Endothelial cell of umbilical vein (primary cell): ENCODE measurements around the gene NOTCH2NLA. TPM values are rescaled to one million over a fixed set of nuclear protein-coding genes. Genes with fewer than 3 reads are reported as not detected.
"Not testable (repeated sequence)": the region's sequence is repeated elsewhere in the genome, so short reads cannot be mapped to it uniquely, and the experiment has no call there.

Experiments used
- BruUV-seq: library from RNA; stranded (reverse); fragments of 400-500 nt; replicated peaks from 2 replicates; lab custom pipeline; 2021; lab: Mats Ljungman, UMichigan
- CTCF ChIA-PET: fragments of 300-600, 350-600 bp; sonication (Branson Sonifier 250); formaldehyde crosslinking; loops from one replicate; lab custom pipeline; 2021; ENCODE audit warnings: antibody characterized with exemption, inconsistent platforms; lab: Charles Lee
- POLR2A ChIA-PET: fragments of 300-600, 350-600 bp; sonication (Branson Sonifier 250); formaldehyde crosslinking; loops from one replicate; lab custom pipeline; 2021; ENCODE audit warnings: antibody characterized with exemption, inconsistent platforms; lab: Charles Lee
- DNase-seq: peaks from one replicate; pipeline ENCODE4 v3.0.0-alpha.2; 2011; ENCODE audit warnings: low read depth, low spot score
- FAIRE-seq: peaks from 2 replicates; lab custom pipeline; 2011; peaks lifted over from hg19 to GRCh38; lab: Jason Lieb, UNC
- H2AFZ ChIP-seq: 2 replicates; pipeline ENCODE4 v1.6.0; 2012; ENCODE audit warnings: low read depth, low read length, control low read depth, inconsistent platforms
- H3K27ac ChIP-seq: 2 replicates; pipeline ENCODE4 v1.5.1; 2011; ENCODE audit warnings: low read depth, mild to moderate bottlenecking, control low read depth, low read length, moderate library complexity; ENCODE audit not compliant: insufficient read depth
- H3K27me3 ChIP-seq, 2 experiments: 2 replicates each; pipeline versions ENCODE4 v1.6.0 to v1.6.1; 2011; ENCODE audit warnings: low read length in 2 of 2, mixed read lengths in 1 of 2; ENCODE audit not compliant: control insufficient read depth in 2 of 2, insufficient read depth in 2 of 2
- H3K36me3 ChIP-seq, 2 experiments: 2 replicates in 1 of 2; 3 replicates in 1 of 2; pipeline ENCODE4 v1.5.1; 2011; ENCODE audit warnings: low read length in 2 of 2, mild to moderate bottlenecking in 1 of 2, moderate library complexity in 1 of 2; ENCODE audit not compliant: control insufficient read depth in 2 of 2, insufficient read depth in 2 of 2; ENCODE audit errors: extremely low read depth in 1 of 2
- H3K4me1 ChIP-seq: 3 replicates; pipeline ENCODE4 v1.5.1; 2011; ENCODE audit warnings: mild to moderate bottlenecking, low read length; ENCODE audit not compliant: control insufficient read depth, insufficient read depth; ENCODE audit errors: extremely low read depth
- H3K4me2 ChIP-seq: 2 replicates; pipeline ENCODE4 v1.6.1; 2011; ENCODE audit warnings: low read length, control low read depth, mixed read lengths; ENCODE audit not compliant: insufficient read depth
- H3K4me3 ChIP-seq, 3 experiments: fragments of 200-600 bp in 1 of 3; sonication (generic), shearing (Covaris generic) in 1 of 3; replicated peaks in 1 of 3; 2 replicates each; pipeline ENCODE4 v1.5.1; 2011 to 2016; ENCODE audit warnings: control low read depth in 3 of 3, low read length in 3 of 3, mild to moderate bottlenecking in 2 of 3, inconsistent platforms in 1 of 3, low read depth in 1 of 3, moderate library complexity in 1 of 3; ENCODE audit not compliant: insufficient read depth in 1 of 3
- H3K79me2 ChIP-seq: 2 replicates; pipeline ENCODE4 v1.6.0; 2012; ENCODE audit warnings: low read length, inconsistent platforms; ENCODE audit not compliant: control insufficient read depth, insufficient read depth
- H3K9ac ChIP-seq: replicated peaks from 2 replicates; pipeline ENCODE3; 2011; ENCODE audit warnings: low read length, control low read depth; ENCODE audit not compliant: insufficient read depth; ENCODE audit errors: extremely low read depth
- H3K9me1 ChIP-seq: replicated peaks from 3 replicates; pipeline ENCODE4 v1.6.0; 2011; ENCODE audit warnings: mild to moderate bottlenecking, low read length; ENCODE audit not compliant: control insufficient read depth, insufficient read depth; ENCODE audit errors: extremely low read depth
- H3K9me3 ChIP-seq: replicated peaks from 2 replicates; pipeline ENCODE4 v1.5.1; 2012; ENCODE audit warnings: low read length, inconsistent platforms; ENCODE audit not compliant: control insufficient read depth, insufficient read depth
- H4K20me1 ChIP-seq: replicated peaks from 2 replicates; pipeline ENCODE3; 2011; ENCODE audit warnings: mild to moderate bottlenecking, low read length; ENCODE audit not compliant: control insufficient read depth, insufficient read depth; ENCODE audit errors: extremely low read depth
- dilution Hi-C: fragments of 300-500 bp; cut with MboI; formaldehyde crosslinking; loops from one replicate; pipeline ENCODE4 v1.15.0; 2019; ENCODE audit warnings: low sequenced_read_pairs; ENCODE audit not compliant: extremely low pct_ligation_motif_present
- intact Hi-C: fragments of 100-400 bp; cut with micrococcal nuclease; formaldehyde crosslinking; loops from one replicate; pipeline ENCODE4 v1.10.0; 2022
- polyA plus RNA-seq, 4 experiments: library from polyadenylated mRNA; depleted of rRNA in 3 of 4; stranded (reverse) in 3 of 4; unstranded in 1 of 4; fragments of >200 nt; gene quantifications; 2 replicates each; pipeline versions ENCODE4 v1.2.1 to v1.2.3, GENCODE V29; 2011 to 2012; ENCODE audit warnings: missing spikeins in 1 of 4
- total RNA-seq: library from RNA; stranded (reverse); gene quantifications from 2 replicates; pipeline ENCODE4 v1.2.3, GENCODE V29; 2021

Gene NOTCH2NLA
- total and polyA plus RNA-seq, 2 donors (not counting 3 experiments of a cell fraction or from before 2014, with no cell fraction given) = 7.9 to 22.0 TPM

- CTCF ChIA-PET, H3K9me3 ChIP-seq, intact Hi-C loops: not testable (repeated sequence)
Observed at GRCh38 chr1:146248643-146249042, 19.8 kb upstream of the NOTCH2NLA start.

GRCh38 chr1:146236626-146237025, 7.8 kb upstream of the NOTCH2NLA start:
- CTCF ChIA-PET, FAIRE-seq, H3K4me2 ChIP-seq, H3K4me3 ChIP-seq, H3K4me1 ChIP-seq, intact Hi-C loops, POLR2A ChIA-PET, H3K79me2 ChIP-seq, H3K27me3 ChIP-seq, H3K36me3 ChIP-seq, H3K9ac ChIP-seq, DNase-seq, H3K27ac ChIP-seq, BruUV-seq, H2AFZ ChIP-seq, H3K9me1 ChIP-seq, H4K20me1 ChIP-seq, dilution Hi-C loops, H3K9me3 ChIP-seq: not testable (repeated sequence)

More at GRCh38 chr1:146248643-146249042, 19.8 kb upstream of the NOTCH2NLA start:
- H3K4me3 ChIP-seq, H3K79me2 ChIP-seq, BruUV-seq, H4K20me1 ChIP-seq, H3K9ac ChIP-seq, H3K36me3 ChIP-seq, dilution Hi-C loops, H2AFZ ChIP-seq, H3K27ac ChIP-seq, POLR2A ChIA-PET, H3K9me1 ChIP-seq, H3K4me2 ChIP-seq, DNase-seq, H3K4me1 ChIP-seq, FAIRE-seq, H3K27me3 ChIP-seq: not testable (repeated sequence)

GRCh38 chr1:146236026-146236601, 7.3 kb upstream of the NOTCH2NLA start:
- intact Hi-C loops, BruUV-seq, DNase-seq, H3K4me3 ChIP-seq, H3K9me3 ChIP-seq, POLR2A ChIA-PET, dilution Hi-C loops, H4K20me1 ChIP-seq, H3K9me1 ChIP-seq, CTCF ChIA-PET, H3K4me2 ChIP-seq, H3K27ac ChIP-seq, H3K4me1 ChIP-seq, FAIRE-seq, H2AFZ ChIP-seq, H3K9ac ChIP-seq, H3K27me3 ChIP-seq, H3K79me2 ChIP-seq, H3K36me3 ChIP-seq: not testable (repeated sequence)

- DNase-seq, H3K27ac ChIP-seq, dilution Hi-C loops, CTCF ChIA-PET, H3K36me3 ChIP-seq, H3K4me1 ChIP-seq, H3K79me2 ChIP-seq, H3K27me3 ChIP-seq, intact Hi-C loops, FAIRE-seq, H3K4me2 ChIP-seq, H3K9me1 ChIP-seq, H3K9ac ChIP-seq, H3K9me3 ChIP-seq, POLR2A ChIA-PET, H4K20me1 ChIP-seq, H2AFZ ChIP-seq: not testable (repeated sequence)
- BruUV-seq = TSS peak; percentile 82
- peak overlapping the region in 2 of 3 experiments; percentile 32 to 59 for H3K4me3 ChIP-seq
Observed at GRCh38 chr1:146228144-146228682, 608 bp downstream of the NOTCH2NLA start.
